ENCODE results near the gene NTF3. TPM values are rescaled to one million over a fixed set of nuclear protein-coding genes. Genes with fewer than 3 reads are reported as not detected.

Gene NTF3
- total RNA-seq, result 5.9 TPM

DNA sequence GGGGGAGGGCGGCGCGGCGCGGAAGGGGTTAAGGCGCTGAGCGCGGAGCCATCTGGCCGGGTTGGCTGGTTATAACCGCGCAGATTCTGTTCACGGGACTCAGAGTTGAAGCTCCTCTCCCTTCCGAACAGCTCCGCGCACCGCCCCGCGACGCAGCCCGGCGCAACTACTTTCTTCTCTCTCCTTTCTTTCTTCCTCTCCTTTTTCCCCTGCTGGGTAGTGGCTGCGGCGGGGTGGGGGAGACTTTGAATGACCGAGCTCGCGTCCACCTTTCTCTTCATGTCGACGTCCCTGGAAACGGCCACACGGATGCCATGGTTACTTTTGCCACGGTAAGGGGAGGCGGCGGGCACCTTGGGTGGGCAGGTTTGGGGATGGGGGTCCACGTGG lies at the start of gene NTF3:
Gene NTF3 (plus strand): TSS at position 98 of the 390 bp plus-strand sequence. CDS start 217 bp downstream, at position 315.
- intact Hi-C loops (cut with DNase I), result loop anchor here (5.0 to 10.0 kb wide), 2 partner anchors 257 to 845 kb away; no protein-coding TSS in a partner anchor
- ATAC-seq (peak; percentile 60), DNase-seq (ENCODE audit: low spot score) (no peak)

- no peak for ATAC-seq
- DNase-seq (ENCODE audit: low spot score), result no peak
- intact Hi-C loops (cut with DNase I), result no loop called here
Measured at GRCh38 chr12:5384015-5384414, 47.9 kb upstream of the NTF3 start.

GRCh38 chr12:5388581-5389535 lies 43.0 kb upstream of the NTF3 start:
- intact Hi-C loops (cut with DNase I), result no loop called here
- DNase-seq (ENCODE audit: low spot score) (no peak), ATAC-seq (no peak)

DNA sequence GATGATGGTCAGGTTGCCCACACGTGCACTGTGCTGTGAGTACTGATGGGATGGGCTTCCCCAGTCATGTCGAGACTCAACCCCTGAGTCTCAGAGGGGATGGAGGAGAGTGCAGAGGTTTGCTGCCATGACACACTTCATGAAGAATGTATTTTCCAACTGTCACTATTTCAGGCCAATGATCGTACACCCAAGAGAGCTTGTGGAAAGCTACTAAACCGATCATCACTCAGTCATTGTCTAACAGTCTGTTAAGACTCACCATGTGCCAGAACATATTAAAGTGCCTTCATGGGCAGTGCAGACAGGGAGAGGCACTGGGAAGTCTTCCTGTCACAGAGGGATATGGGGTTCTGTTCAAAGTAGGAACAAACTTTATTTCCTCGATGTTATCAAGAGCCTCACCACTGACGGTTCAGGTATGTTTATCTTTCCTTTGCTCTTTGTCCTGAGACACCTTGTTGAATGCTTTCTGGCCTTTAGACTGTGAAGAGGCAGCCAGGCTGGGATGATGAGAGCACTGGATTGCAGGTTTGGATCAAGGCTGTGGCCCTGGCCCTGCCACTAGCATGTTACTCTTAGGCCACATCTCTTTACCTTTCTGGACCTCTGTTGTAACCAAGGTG lies 41.6 kb upstream of the NTF3 start:
- ATAC-seq (no peak), DNase-seq (ENCODE audit: low spot score) (no peak)
- intact Hi-C loops (cut with DNase I), result no loop called here

GRCh38 chr12:5391653-5392052 lies 40.3 kb upstream of the NTF3 start:
- DNase-seq (ENCODE audit: low spot score), result no peak
- intact Hi-C loops (cut with DNase I), result no loop called here

DNA sequence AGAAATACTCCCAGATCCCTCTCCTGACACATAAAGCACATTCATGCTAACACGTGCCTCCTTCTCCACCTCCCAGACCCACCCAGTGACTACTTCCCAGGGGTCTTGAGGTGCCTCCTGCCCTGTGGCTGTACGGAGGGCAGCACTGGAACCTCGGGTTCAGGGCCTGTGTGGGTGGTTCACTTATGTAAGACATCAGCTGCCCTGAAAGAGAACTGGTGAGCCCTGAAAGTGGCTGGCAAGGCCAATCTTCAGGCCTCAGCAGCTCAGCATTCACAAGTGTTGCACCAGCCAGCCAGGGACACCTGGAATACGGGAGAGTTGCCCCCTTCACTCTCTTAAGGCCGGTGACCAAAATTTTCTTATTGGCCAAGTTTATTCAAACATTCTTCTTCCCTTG lies 38.9 kb upstream of the NTF3 start:
- intact Hi-C loops (cut with DNase I), result no loop called here
- no peak for DNase-seq (ENCODE audit: low spot score)
- ATAC-seq, result no peak

More at GRCh38 chr12:5391653-5392052, 40.3 kb upstream of the NTF3 start:
- no peak for ATAC-seq

- no peak for DNase-seq (ENCODE audit: low spot score)
- no peak for ATAC-seq
- intact Hi-C loops (cut with DNase I), result no loop called here
Measured at GRCh38 chr12:5395443-5396271, 36.3 kb upstream of the NTF3 start.

GRCh38 chr12:5396541-5396940 lies 35.4 kb upstream of the NTF3 start:
- no peak for DNase-seq (ENCODE audit: low spot score)
- ATAC-seq, result no peak
- intact Hi-C loops (cut with DNase I), result no loop called here

DNA sequence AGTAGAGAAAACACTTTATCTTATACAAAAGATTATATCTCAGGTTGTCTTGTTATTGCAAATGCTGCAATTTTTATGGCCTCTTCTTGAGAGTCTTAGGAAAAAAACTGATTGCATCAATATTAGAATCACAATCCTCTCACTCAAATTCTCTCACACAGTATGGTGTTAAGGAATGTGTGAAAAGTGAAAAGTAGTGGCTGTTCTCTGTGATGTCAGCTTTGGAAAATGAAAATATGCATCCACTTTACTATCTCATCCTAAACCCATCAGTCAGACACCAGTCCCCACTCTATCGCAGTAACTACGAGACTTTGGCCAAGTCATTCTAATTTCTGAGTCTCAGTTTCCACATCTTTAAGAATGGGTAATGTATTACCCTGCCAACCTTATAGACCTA lies 32.6 kb upstream of the NTF3 start:
- ATAC-seq, result no peak
- DNase-seq (ENCODE audit: low spot score), result no peak
- intact Hi-C loops (cut with DNase I), result no loop called here

GRCh38 chr12:5402009-5402935 lies 29.6 kb upstream of the NTF3 start:
- intact Hi-C loops (cut with DNase I), result no loop called here
- DNase-seq (ENCODE audit: low spot score) (no peak), ATAC-seq (no peak)

DNA sequence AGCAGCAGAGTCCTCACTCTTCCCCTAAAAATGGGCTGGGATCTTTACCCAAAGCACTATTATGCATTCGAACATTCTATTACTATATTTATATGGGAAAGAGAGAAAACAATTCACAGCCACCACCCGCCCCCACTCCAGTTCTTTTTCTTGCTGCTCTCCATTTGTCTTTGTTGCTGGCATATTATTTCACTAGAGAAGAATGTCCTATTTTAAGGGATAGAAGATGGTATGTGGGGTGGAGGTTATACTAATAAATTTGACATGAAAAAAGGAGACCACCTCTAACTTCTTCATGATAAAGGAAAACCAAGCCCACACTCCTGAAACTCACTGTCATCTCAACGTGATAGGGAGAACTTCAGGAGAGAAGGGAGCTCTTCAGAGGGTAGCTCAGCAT lies 28.5 kb upstream of the NTF3 start:
- DNase-seq (ENCODE audit: low spot score), result no peak
- ATAC-seq, result no peak
- intact Hi-C loops (cut with DNase I), result no loop called here

DNA sequence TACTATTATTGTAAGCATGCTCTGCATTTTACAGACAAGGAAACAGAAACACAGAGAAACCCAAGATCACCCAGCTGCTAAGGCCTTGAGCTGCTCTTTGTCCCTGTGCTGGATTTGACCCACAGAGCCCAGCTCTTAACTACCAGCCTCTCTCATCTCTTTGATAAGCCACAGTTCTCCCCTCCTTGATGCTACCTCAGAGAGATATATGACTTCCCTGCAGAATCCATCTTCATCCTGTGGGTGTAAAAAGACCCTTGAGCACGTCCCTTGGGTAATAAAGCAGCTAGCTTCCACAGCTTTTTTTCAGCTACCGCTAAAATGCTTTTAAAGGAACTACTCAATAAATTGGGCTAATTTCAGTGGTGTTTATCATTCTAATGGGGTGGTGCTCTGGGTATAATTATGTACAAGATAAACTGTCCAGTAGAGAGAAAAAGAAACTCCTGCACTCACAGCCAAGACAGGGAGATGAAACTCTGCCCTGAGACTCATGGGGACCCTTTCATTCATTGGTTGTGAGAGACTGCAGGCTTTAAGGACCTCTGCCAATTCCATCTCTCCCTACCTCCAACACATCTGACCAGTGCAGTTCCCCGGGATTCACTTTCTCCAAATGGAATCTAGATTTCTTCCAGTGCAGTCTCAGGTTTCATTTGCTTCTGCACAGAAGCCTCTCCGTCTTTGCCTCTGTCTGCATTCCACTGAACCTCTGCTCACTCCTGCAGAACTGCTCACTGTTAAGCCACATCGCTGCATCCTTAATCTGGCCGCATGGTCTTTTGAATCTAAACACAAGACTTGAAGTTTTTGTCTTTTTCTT lies 24.7 kb upstream of the NTF3 start:
- intact Hi-C loops (cut with DNase I), result no loop called here
- no peak for DNase-seq (ENCODE audit: low spot score)
- no peak for ATAC-seq

DNA sequence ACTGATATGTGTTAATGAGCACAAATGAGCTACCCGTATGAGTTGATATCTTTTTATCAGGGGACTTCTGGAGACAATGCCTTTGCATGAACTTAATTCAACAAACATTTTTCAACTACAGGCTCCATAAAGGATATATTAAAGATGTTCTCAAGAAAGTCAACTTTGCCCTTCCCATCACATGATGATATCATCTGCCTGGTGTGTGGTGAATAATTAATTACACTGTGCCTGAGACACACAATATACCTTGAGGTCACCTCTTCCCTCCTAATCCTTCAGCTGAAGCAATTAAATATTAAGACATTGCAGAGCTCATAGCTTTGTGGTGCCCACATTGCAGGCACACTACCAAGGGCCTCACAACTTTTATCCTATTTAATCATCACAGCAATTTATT lies 22.3 kb upstream of the NTF3 start:
- intact Hi-C loops (cut with DNase I), result no loop called here
- ATAC-seq (no peak), DNase-seq (ENCODE audit: low spot score) (no peak)

GRCh38 chr12:5416571-5416970 lies 15.3 kb upstream of the NTF3 start:
- DNase-seq (ENCODE audit: low spot score), result no peak
- intact Hi-C loops (cut with DNase I), result no loop called here
- ATAC-seq, result no peak

- no peak for ATAC-seq
- intact Hi-C loops (cut with DNase I), result no loop called here
- DNase-seq (ENCODE audit: low spot score), result no peak
Measured at GRCh38 chr12:5417500-5417899, 14.4 kb upstream of the NTF3 start.

DNA sequence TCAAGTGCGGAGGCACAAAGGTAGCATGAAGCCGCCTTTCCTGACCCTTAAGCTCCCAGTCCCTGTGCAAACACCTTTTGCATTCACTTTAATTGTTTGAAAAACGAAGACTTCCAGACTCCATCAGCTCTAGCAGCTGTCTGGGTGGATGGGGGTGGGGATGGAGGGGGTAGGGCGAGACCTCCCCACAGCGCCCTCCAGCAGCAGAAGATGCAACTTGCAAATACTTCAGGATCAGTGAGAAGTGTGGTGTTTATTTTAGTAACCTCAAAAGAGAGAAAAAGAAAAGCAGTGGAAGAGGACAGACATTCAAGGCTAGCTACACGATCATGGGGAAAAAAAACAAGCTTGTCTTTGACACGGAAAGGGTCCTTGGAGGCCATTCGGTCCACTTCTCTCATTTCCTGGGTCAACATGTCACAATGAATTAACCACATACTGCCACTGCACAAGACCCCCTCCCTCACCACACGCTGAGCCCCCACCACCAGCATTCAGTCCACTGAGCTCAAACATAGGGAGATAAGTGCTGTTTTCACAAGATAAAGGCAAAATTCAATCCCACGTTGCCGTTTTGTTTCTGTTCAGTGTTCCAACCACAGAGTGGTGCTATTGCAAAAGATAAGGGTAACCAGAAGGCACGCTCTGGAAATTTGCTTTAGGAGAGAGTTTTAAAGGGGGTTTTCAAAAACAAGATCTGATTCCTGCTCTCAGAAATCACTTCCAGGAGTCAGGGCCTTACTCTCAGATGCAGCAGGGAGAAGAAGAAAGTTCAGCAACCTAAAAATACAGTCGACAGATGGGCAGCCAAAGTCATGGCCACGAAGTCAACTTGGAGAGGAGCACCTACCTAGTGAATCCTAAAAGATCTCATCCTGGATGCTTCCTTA lies 3.3 kb upstream of the NTF3 start:
- no peak for DNase-seq (ENCODE audit: low spot score)
- ATAC-seq, result peak; percentile 40
- intact Hi-C loops (cut with DNase I), result no loop called here

All from sciatic nerve (tissue), 2 donors.